ENCODE data around the gene CDHR3. TPM values are rescaled to one million over a fixed set of nuclear protein-coding genes. Genes with fewer than 3 reads are reported as not detected.

Gene CDHR3
- total RNA-seq, 1 donor from 2014 or later: 2.3 TPM

GRCh38 chr7:106064316-106064715 lies 101.3 kb downstream of the CDHR3 start:
- Mint-ChIP-seq H3K9me3 (ENCODE audit: unreplicated experiment) (no peaks in the 10 kb centered on the region), H3K4me3 (ENCODE audit: unreplicated experiment) (no peak overlapping the region), H3K27ac (ENCODE audit: unreplicated experiment) (no peak overlapping the region), H3K27me3 (ENCODE audit: unreplicated experiment) (no peaks in the 10 kb centered on the region), H3K4me1 (ENCODE audit: unreplicated experiment) (peaks cover 27% of the 10 kb centered on the region), H3K36me3 (ENCODE audit: unreplicated experiment) (no peaks in the 10 kb centered on the region)
- no peak for DNase-seq (ENCODE audit: extremely low spot score, unreplicated experiment)
- no peak for TF ChIP-seq CTCF (IDR thresholded peaks at IDR 0.05)

GRCh38 chr7:106064771-106065574 lies 101.9 kb downstream of the CDHR3 start:
- peak; percentile 93 for DNase-seq (ENCODE audit: extremely low spot score, unreplicated experiment)
- no peak for TF ChIP-seq CTCF (IDR thresholded peaks at IDR 0.05)
- Mint-ChIP-seq H3K4me3 (ENCODE audit: unreplicated experiment) (peak overlapping the region; percentile 66), H3K4me1 (ENCODE audit: unreplicated experiment) (peaks cover 27% of the 10 kb centered on the region), H3K36me3 (ENCODE audit: unreplicated experiment) (no peaks in the 10 kb centered on the region), H3K27me3 (ENCODE audit: unreplicated experiment) (no peaks in the 10 kb centered on the region), H3K9me3 (ENCODE audit: unreplicated experiment) (no peaks in the 10 kb centered on the region), H3K27ac (ENCODE audit: unreplicated experiment) (peak overlapping the region; percentile 97)

- no peaks in the 10 kb centered on the region for H3K36me3 Mint-ChIP-seq (ENCODE audit: unreplicated experiment)
- no peak for TF ChIP-seq CTCF (IDR thresholded peaks at IDR 0.05)
- no peaks in the 10 kb centered on the region for H3K27me3 Mint-ChIP-seq (ENCODE audit: unreplicated experiment)
- peak overlapping the region; percentile 66 for H3K4me3 Mint-ChIP-seq (ENCODE audit: unreplicated experiment)
- DNase-seq (ENCODE audit: extremely low spot score, unreplicated experiment): peak; percentile 81
- H3K4me1 Mint-ChIP-seq (ENCODE audit: unreplicated experiment): peaks cover 27% of the 10 kb centered on the region
- H3K9me3 Mint-ChIP-seq (ENCODE audit: unreplicated experiment): no peaks in the 10 kb centered on the region
- peak overlapping the region; percentile 97 for H3K27ac Mint-ChIP-seq (ENCODE audit: unreplicated experiment)
Measured at GRCh38 chr7:106065575-106066500, 102.8 kb downstream of the CDHR3 start.

GRCh38 chr7:106067678-106068077 lies 104.6 kb downstream of the CDHR3 start:
- H3K4me3 Mint-ChIP-seq (ENCODE audit: unreplicated experiment): no peak overlapping the region
- no peak overlapping the region for H3K27ac Mint-ChIP-seq (ENCODE audit: unreplicated experiment)
- H3K9me3 Mint-ChIP-seq (ENCODE audit: unreplicated experiment): no peaks in the 10 kb centered on the region
- no peak for TF ChIP-seq CTCF (IDR thresholded peaks at IDR 0.05)
- DNase-seq (ENCODE audit: extremely low spot score, unreplicated experiment): no peak
- H3K36me3 Mint-ChIP-seq (ENCODE audit: unreplicated experiment): no peaks in the 10 kb centered on the region
- H3K27me3 Mint-ChIP-seq (ENCODE audit: unreplicated experiment): no peaks in the 10 kb centered on the region
- H3K4me1 Mint-ChIP-seq (ENCODE audit: unreplicated experiment): peaks cover 27% of the 10 kb centered on the region

- H3K36me3 Mint-ChIP-seq (ENCODE audit: unreplicated experiment): no peaks in the 10 kb centered on the region
- no peaks in the 10 kb centered on the region for H3K27me3 Mint-ChIP-seq (ENCODE audit: unreplicated experiment)
- TF ChIP-seq CTCF (IDR thresholded peaks at IDR 0.05): no peak
- H3K9me3 Mint-ChIP-seq (ENCODE audit: unreplicated experiment): no peaks in the 10 kb centered on the region
- H3K4me3 Mint-ChIP-seq (ENCODE audit: unreplicated experiment): no peak overlapping the region
- DNase-seq (ENCODE audit: extremely low spot score, unreplicated experiment): peak; percentile 15
- H3K4me1 Mint-ChIP-seq (ENCODE audit: unreplicated experiment): peaks cover 24% of the 10 kb centered on the region
- H3K27ac Mint-ChIP-seq (ENCODE audit: unreplicated experiment): no peak overlapping the region
Measured at GRCh38 chr7:106068538-106068961, 105.5 kb downstream of the CDHR3 start.
